ENCODE results near the gene MLYCD. TPM values are rescaled to one million over a fixed set of nuclear protein-coding genes. Genes with fewer than 3 reads are reported as not detected.

Gene MLYCD
- total RNA-seq, 5 donors from 2014 or later (not counting 1 experiment from before 2014, with no cell fraction given), result 7.2 to 10.3 (median 9.1) TPM

GRCh38 chr16:83917152-83918120, 18.5 kb downstream of the MLYCD start:
- POLR2A ChIA-PET, result no interaction called here
- ATAC-seq (replicated peaks in 1 of 4), result no peak
- no peak overlapping the region for H3K4me3 Mint-ChIP-seq
- Histone ChIP-seq H3K27me3 (replicated peaks in 1 of 2; ENCODE audit: control insufficient read depth in 2 of 2, extremely low read depth in 1 of 2, insufficient read depth in 2 of 2, low read length in 1 of 2) (no peaks in the 10 kb centered on the region), H3K4me1 (ENCODE audit: control insufficient read depth in 1 of 2, extremely low read depth in 1 of 2, insufficient read depth in 2 of 2, low read length in 2 of 2) (no peaks in the 10 kb centered on the region), H3K36me3 (ENCODE audit: control insufficient read depth in 2 of 2, extremely low read depth in 1 of 2, insufficient read depth in 1 of 2, low read length in 1 of 2) (peaks cover 10 to 68% of the 10 kb centered on the region in 2 donors), H3K9me3 (no peaks in the 10 kb centered on the region), H3K27ac (ENCODE audit: low read length) (no peak overlapping the region), H3K4me3 (ENCODE audit: control insufficient read depth in 1 of 2, extremely low read depth in 1 of 2, low read length in 1 of 2) (no peak overlapping the region)
- no peaks in the 10 kb centered on the region for H3K27me3 Mint-ChIP-seq
- H3K4me1 Mint-ChIP-seq, result peaks cover 0 to 12% (median 5%) of the 10 kb centered on the region in 3 donors
- H3K36me3 Mint-ChIP-seq, result peaks cover 70% of the 10 kb centered on the region
- no peak overlapping the region for H3K27ac Mint-ChIP-seq
- WGBS (ENCODE audit: insufficient coverage), result 97% methylated on average over 50 of the region's 51 CpGs
- no peak for DNase-seq
- CTCF ChIA-PET, result no interaction called here
- H3K9me3 Mint-ChIP-seq, result no peaks in the 10 kb centered on the region

- ChIA-PET POLR2A (no interaction called here), CTCF (no interaction called here)
- Mint-ChIP-seq H3K36me3 (peaks cover 54% of the 10 kb centered on the region), H3K4me3 (no peak overlapping the region), H3K27me3 (no peaks in the 10 kb centered on the region), H3K4me1 (peaks cover 0 to 10% (median 4%) of the 10 kb centered on the region in 3 donors), H3K9me3 (no peaks in the 10 kb centered on the region), H3K27ac (no peak overlapping the region)
- H3K4me1 ChIP-seq (ENCODE audit: control insufficient read depth in 1 of 2, extremely low read depth in 1 of 2, insufficient read depth in 2 of 2, low read length in 2 of 2), result no peaks in the 10 kb centered on the region
- H3K36me3 ChIP-seq (ENCODE audit: control insufficient read depth in 2 of 2, extremely low read depth in 1 of 2, insufficient read depth in 1 of 2, low read length in 1 of 2), result peaks cover 0 to 35% of the 10 kb centered on the region in 2 donors
- 50% methylated on average over 1 of the region's 2 CpGs for WGBS (ENCODE audit: insufficient coverage)
- ATAC-seq (replicated peaks in 1 of 4) (no peak), DNase-seq (no peak)
- H3K4me3 ChIP-seq (ENCODE audit: control insufficient read depth in 1 of 2, extremely low read depth in 1 of 2, low read length in 1 of 2), result no peak overlapping the region
- no peaks in the 10 kb centered on the region for H3K9me3 ChIP-seq
- H3K27me3 ChIP-seq (replicated peaks in 1 of 2; ENCODE audit: control insufficient read depth in 2 of 2, extremely low read depth in 1 of 2, insufficient read depth in 2 of 2, low read length in 1 of 2), result no peaks in the 10 kb centered on the region
- no peak overlapping the region for H3K27ac ChIP-seq (ENCODE audit: low read length)
Measured at GRCh38 chr16:83920894-83921491, 22.1 kb downstream of the MLYCD start.

GRCh38 chr16:83923581-83924365, 24.9 kb downstream of the MLYCD start:
- peaks cover 3 to 10% (median 4%) of the 10 kb centered on the region in 3 donors for H3K4me1 Mint-ChIP-seq
- 89% methylated on average over 22 of the region's 31 CpGs for WGBS (ENCODE audit: insufficient coverage)
- peaks cover 34% of the 10 kb centered on the region for H3K36me3 Mint-ChIP-seq
- Histone ChIP-seq H3K9me3 (no peaks in the 10 kb centered on the region), H3K27ac (ENCODE audit: low read length) (no peak overlapping the region), H3K36me3 (ENCODE audit: control insufficient read depth in 2 of 2, extremely low read depth in 1 of 2, insufficient read depth in 1 of 2, low read length in 1 of 2) (peaks cover 4 to 18% of the 10 kb centered on the region in 2 donors), H3K27me3 (replicated peaks in 1 of 2; ENCODE audit: control insufficient read depth in 2 of 2, extremely low read depth in 1 of 2, insufficient read depth in 2 of 2, low read length in 1 of 2) (no peaks in the 10 kb centered on the region), H3K4me1 (ENCODE audit: control insufficient read depth in 1 of 2, extremely low read depth in 1 of 2, insufficient read depth in 2 of 2, low read length in 2 of 2) (no peaks in the 10 kb centered on the region), H3K4me3 (ENCODE audit: control insufficient read depth in 1 of 2, extremely low read depth in 1 of 2, low read length in 1 of 2) (no peak overlapping the region)
- no peak for DNase-seq
- no peaks in the 10 kb centered on the region for H3K27me3 Mint-ChIP-seq
- no peaks in the 10 kb centered on the region for H3K9me3 Mint-ChIP-seq
- H3K27ac Mint-ChIP-seq, result no peak overlapping the region
- POLR2A ChIA-PET, result no interaction called here
- no peak overlapping the region for H3K4me3 Mint-ChIP-seq
- CTCF ChIA-PET, result no interaction called here
- ATAC-seq (replicated peaks in 1 of 4), result no peak

- no peak overlapping the region for H3K27ac Mint-ChIP-seq
- peaks cover 4 to 9% of the 10 kb centered on the region in 2 donors for H3K36me3 ChIP-seq (ENCODE audit: control insufficient read depth in 2 of 2, extremely low read depth in 1 of 2, insufficient read depth in 1 of 2, low read length in 1 of 2)
- H3K4me1 ChIP-seq (ENCODE audit: control insufficient read depth in 1 of 2, extremely low read depth in 1 of 2, insufficient read depth in 2 of 2, low read length in 2 of 2), result no peaks in the 10 kb centered on the region
- DNase-seq, result no peak
- H3K27ac ChIP-seq (ENCODE audit: low read length), result no peak overlapping the region
- ChIA-PET CTCF (no interaction called here), POLR2A (no interaction called here)
- no peak for ATAC-seq (replicated peaks in 1 of 4)
- no peaks in the 10 kb centered on the region for H3K27me3 ChIP-seq (replicated peaks in 1 of 2; ENCODE audit: control insufficient read depth in 2 of 2, extremely low read depth in 1 of 2, insufficient read depth in 2 of 2, low read length in 1 of 2)
- no peaks in the 10 kb centered on the region for H3K9me3 ChIP-seq
- H3K9me3 Mint-ChIP-seq, result no peaks in the 10 kb centered on the region
- H3K27me3 Mint-ChIP-seq, result no peaks in the 10 kb centered on the region
- H3K36me3 Mint-ChIP-seq, result peaks cover 28% of the 10 kb centered on the region
- no peak overlapping the region for H3K4me3 Mint-ChIP-seq
- no peak overlapping the region for H3K4me3 ChIP-seq (ENCODE audit: control insufficient read depth in 1 of 2, extremely low read depth in 1 of 2, low read length in 1 of 2)
- WGBS (ENCODE audit: insufficient coverage), result 97% methylated on average over 8 of the region's 13 CpGs
- peaks cover 3 to 5% (median 4%) of the 10 kb centered on the region in 3 donors for H3K4me1 Mint-ChIP-seq
Measured at GRCh38 chr16:83924686-83925085, 25.8 kb downstream of the MLYCD start.

- DNase-seq, result no peak
Measured at GRCh38 chr16:83925095-83925905, 26.4 kb downstream of the MLYCD start.

More at GRCh38 chr16:83925095-83925905, 26.4 kb downstream of the MLYCD start:
- Mint-ChIP-seq H3K9me3 (no peaks in the 10 kb centered on the region), H3K36me3 (peaks cover 25% of the 10 kb centered on the region), H3K4me1 (peaks cover 3 to 5% (median 4%) of the 10 kb centered on the region in 3 donors), H3K27ac (no peak overlapping the region), H3K4me3 (no peak overlapping the region), H3K27me3 (no peaks in the 10 kb centered on the region)
- H3K36me3 ChIP-seq (ENCODE audit: control insufficient read depth in 2 of 2, extremely low read depth in 1 of 2, insufficient read depth in 1 of 2, low read length in 1 of 2), result peaks cover 3 to 4% of the 10 kb centered on the region in 2 donors
- H3K9me3 ChIP-seq, result no peaks in the 10 kb centered on the region
- no peaks in the 10 kb centered on the region for H3K4me1 ChIP-seq (ENCODE audit: control insufficient read depth in 1 of 2, extremely low read depth in 1 of 2, insufficient read depth in 2 of 2, low read length in 2 of 2)
- ChIA-PET CTCF (no interaction called here), POLR2A (no interaction called here)
- 85% methylated on average over 12 of the region's 12 CpGs for WGBS (ENCODE audit: insufficient coverage)
- H3K4me3 ChIP-seq (ENCODE audit: control insufficient read depth in 1 of 2, extremely low read depth in 1 of 2, low read length in 1 of 2), result no peak overlapping the region
- ATAC-seq (replicated peaks in 1 of 4), result no peak
- no peaks in the 10 kb centered on the region for H3K27me3 ChIP-seq (replicated peaks in 1 of 2; ENCODE audit: control insufficient read depth in 2 of 2, extremely low read depth in 1 of 2, insufficient read depth in 2 of 2, low read length in 1 of 2)
- no peak overlapping the region for H3K27ac ChIP-seq (ENCODE audit: low read length)

Data from T-cell (primary cell).